K562 (cell line): ENCODE results near the gene SRCAP. TPM values are rescaled to one million over a fixed set of nuclear protein-coding genes. Genes with fewer than 3 reads are reported as not detected.
A peak's percentile ranks its signal among the peaks of the same experiment; 100 is the strongest.

Experiments used
- BRD9 ChIP-seq: fragments of 450-650 bp; IDR thresholded peaks from 2 replicates; pipeline ENCODE4 v1.6.1; 2018; ENCODE audit warnings: low read depth; ENCODE audit not compliant: partially characterized antibody
- CCNT2 ChIP-seq: IDR thresholded peaks from 2 replicates; pipeline ENCODE4 v1.6.1; 2011; ENCODE audit warnings: borderline replicate concordance, low read depth, mild to moderate bottlenecking, moderate library complexity, mixed read lengths, low read length; ENCODE audit not compliant: insufficient read length; ENCODE audit errors: extremely low read depth
- FUS ChIP-seq: fragments of 200-400 bp; formaldehyde crosslinking; optimal IDR thresholded peaks from 2 replicates; pipeline ENCODE3; 2017; ENCODE audit warnings: low read depth, low read length
- GABPA ChIP-seq: fragments of 200-800 bp; sonication (Bioruptor generic); conservative IDR thresholded peaks from 2 replicates; pipeline ENCODE4 v1.6.1; 2016; ENCODE audit warnings: low read depth, missing genetic modification characterization, missing compliant biosample characterization
- HNRNPLL ChIP-seq: fragments of 200-400 bp; formaldehyde crosslinking; IDR thresholded peaks from 2 replicates; pipeline ENCODE4 v1.6.1; 2017; ENCODE audit warnings: low read length, low read depth, mild to moderate bottlenecking; ENCODE audit not compliant: poor library complexity, severe bottlenecking
- IRF2 ChIP-seq: sonication (generic); formaldehyde crosslinking; IDR thresholded peaks from 2 replicates; pipeline ENCODE4 v1.8.1; 2022; ENCODE audit warnings: mild to moderate bottlenecking, missing genetic modification reagents
- JUND ChIP-seq, 2 experiments: IDR thresholded peaks; 2 replicates in 1 of 2; 3 replicates in 1 of 2; pipeline ENCODE4 v1.6.1; 2011; ENCODE audit warnings: borderline replicate concordance in 2 of 2, low read depth in 2 of 2, low read length in 2 of 2, improper control_type of control experiment in 1 of 2, missing biosample characterization in 1 of 2, missing genetic modification characterization in 1 of 2, missing genetic modification reagents in 1 of 2
- KLF10 ChIP-seq: fragments of 250-450 bp; sonication (Bioruptor Pico); IDR thresholded peaks from 2 replicates; pipeline ENCODE4 v1.6.1; 2021; ENCODE audit warnings: matching md5 sums
- MXI1 ChIP-seq: IDR thresholded peaks from 2 replicates; pipeline ENCODE4 v1.6.1; 2011; ENCODE audit warnings: low read depth, mild to moderate bottlenecking, improper control_type of control experiment, low read length
- PHF20 ChIP-seq: fragments of 450-650 bp; IDR thresholded peaks from 2 replicates; pipeline ENCODE4 v1.6.1; 2018; ENCODE audit not compliant: partially characterized antibody
- POLR2AphosphoS2 ChIP-seq: IDR thresholded peaks from 2 replicates; pipeline ENCODE4 v1.6.1; 2012; ENCODE audit warnings: low read length, improper control_type of control experiment
- RFX5 ChIP-seq: IDR thresholded peaks from 2 replicates; pipeline ENCODE4 v1.6.1; 2011; ENCODE audit warnings: low read depth, mild to moderate bottlenecking, improper control_type of control experiment, low read length
- SIN3A ChIP-seq, 2 experiments: fragments of 150-350 bp in 1 of 2; IDR thresholded peaks; 2 replicates each; pipeline ENCODE4 v1.6.1; 2011 to 2016; ENCODE audit warnings: borderline replicate concordance in 2 of 2, low read depth in 2 of 2, low read length in 2 of 2, mild to moderate bottlenecking in 2 of 2, moderate library complexity in 2 of 2; ENCODE audit not compliant: control insufficient read depth in 1 of 2
- TEAD1 ChIP-seq, 2 experiments: fragments of 450-650 bp in 1 of 2; sonication (generic) in 1 of 2; formaldehyde crosslinking; IDR thresholded peaks; 2 replicates each; pipeline versions ENCODE4 v1.4.0 to v1.8.0; 2020 to 2022; ENCODE audit warnings: mild to moderate bottlenecking in 2 of 2, missing genetic modification reagents in 1 of 2
- U2AF1 ChIP-seq: fragments of 200-400 bp; formaldehyde crosslinking; optimal IDR thresholded peaks from 2 replicates; pipeline ENCODE3; 2017; ENCODE audit warnings: mild to moderate bottlenecking, low read depth, low read length, moderate library complexity
- ZNF316 ChIP-seq: fragments of 450-650 bp; IDR thresholded peaks from 2 replicates; pipeline ENCODE4 v1.6.1; 2016
- ZNF41 ChIP-seq: fragments of 250-450 bp; sonication (Bioruptor Pico); conservative IDR thresholded peaks from 2 replicates; pipeline ENCODE4 v1.4.0; 2020; ENCODE audit warnings: mild to moderate bottlenecking
- ZNF584 ChIP-seq: fragments of 200-800 bp; sonication (Bioruptor generic); IDR thresholded peaks from 2 replicates; pipeline ENCODE4 v1.6.1; 2016; ENCODE audit warnings: low read depth, mild to moderate bottlenecking, missing genetic modification characterization, missing compliant biosample characterization
- ZNF668 ChIP-seq: fragments of 250-450 bp; sonication (Bioruptor Pico); IDR thresholded peaks from 2 replicates; pipeline ENCODE4 v1.8.0; 2022; ENCODE audit warnings: mild to moderate bottlenecking, inconsistent platforms
- polyA plus RNA-seq, 8 experiments: library from polyadenylated mRNA; depleted of rRNA in 4 of 8; stranded (reverse) in 5 of 8; unstranded in 3 of 8; fragments of >200 nt; fragmentation: Nextera tagmentation in 2 of 8; fragmentation: Illumina TruSeq in 1 of 8; extraction: Ambion mirVana in 2 of 8; extraction: Trizol in 1 of 8; gene quantifications; 2 replicates each; pipeline versions ENCODE4 v1.2.1 to v1.2.3, GENCODE V29; 2011 to 2014; ENCODE audit warnings: inconsistent platforms in 1 of 8, missing spikeins in 1 of 8
- total RNA-seq, 7 experiments: library from RNA; depleted of rRNA in 6 of 7; stranded (reverse); fragments of >200 nt in 6 of 7; fragmentation: Illumina TruSeq in 2 of 7; extraction: Trizol in 2 of 7; gene quantifications; 2 replicates each; pipeline versions ENCODE4 v1.2.1 to v1.2.3, GENCODE V29; 2011 to 2021; ENCODE audit warnings: low replicate concordance in 1 of 7
- TF ChIP-seq, protein P1 (sequence below): fragments of 250-450 bp; sonication (Bioruptor Pico); IDR thresholded peaks from 2 replicates; pipeline ENCODE4 v1.4.0; 2020; ENCODE audit warnings: borderline replicate concordance
- TF ChIP-seq, protein P2 (sequence below): fragments of 450-650 bp; IDR thresholded peaks from 2 replicates; pipeline ENCODE4 v1.6.1; 2016; ENCODE audit warnings: low read depth, mild to moderate bottlenecking, moderate library complexity

Gene SRCAP
- total and polyA plus RNA-seq, 9 of the 15 experiments (the other 6 are each of a cell fraction or from before 2014, with no cell fraction given) = 0.21 to 62.6 (median 5.8) TPM

DNA sequence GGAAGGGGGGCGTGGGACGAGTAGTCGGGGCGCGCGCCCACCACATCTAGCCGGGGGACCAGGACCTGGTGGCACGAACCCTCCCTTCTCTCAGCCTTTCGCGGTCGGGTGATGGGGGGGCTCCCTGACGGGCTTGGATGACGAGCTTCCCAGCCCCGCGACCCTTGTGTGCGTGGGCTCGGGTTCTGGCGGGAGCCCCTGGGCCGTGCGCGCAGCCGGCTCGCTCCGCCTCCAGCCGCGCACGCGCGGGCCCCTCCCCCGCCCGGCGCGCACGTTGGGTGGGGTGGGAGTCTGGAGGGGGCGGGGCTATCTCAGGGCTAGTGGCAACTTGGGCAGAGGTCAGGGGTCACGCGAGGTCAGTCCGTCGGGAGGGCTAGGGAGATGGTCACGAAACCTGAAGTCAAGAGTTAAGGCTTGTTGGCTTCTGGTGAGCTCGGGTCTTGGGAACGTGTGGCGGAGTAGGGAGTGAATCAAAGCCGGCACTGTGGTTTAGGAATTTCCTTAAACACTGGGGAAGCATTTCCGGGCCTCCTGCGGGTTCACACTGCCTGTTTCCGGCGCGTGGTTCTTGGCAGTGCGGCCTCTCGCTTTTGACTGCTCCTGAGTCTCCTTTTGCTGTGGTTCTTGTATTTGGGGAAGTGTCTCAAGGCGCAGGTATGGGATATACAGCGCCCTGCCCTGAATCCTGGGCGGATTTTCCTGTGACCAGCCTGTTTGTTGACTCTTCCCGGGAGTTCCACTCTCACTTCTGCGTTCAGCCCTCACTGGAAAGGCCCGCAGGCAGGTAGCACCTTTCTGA is at the start of gene SRCAP (continued):
- TF ChIP-seq TEAD1 (CRISPR knock-in tag; IDR thresholded peaks at IDR 0.05) (peak; percentile 4 to 18; a peak in 2 of 4 replicates), HNRNPLL (peak; percentile 21), ZNF668 (CRISPR knock-in tag) (no peak), RFX5 (0 out of 2 replicates have a peak, but pooled peaks have one; percentile 40), IRF2 (CRISPR knock-in tag) (no peak), SIN3A (IDR thresholded peaks at IDR 0.05; ENCODE audit: borderline replicate concordance in 2 of 2, control insufficient read depth in 1 of 2, low read depth in 2 of 2, low read length in 2 of 2) (peak; percentile 63 to 81; a peak in 2 of 4 replicates), U2AF1 (peak; percentile 70), FUS (no peak), JUND (IDR thresholded peaks at IDR 0.05; ENCODE audit: borderline replicate concordance, low read depth, low read length) (0 out of 2 replicates have a peak, but pooled peaks have one; percentile 3), JUND (tag; IDR thresholded peaks at IDR 0.05; ENCODE audit: borderline replicate concordance, low read depth, low read length) (peak; percentile 64; the same call in 1 of the 3 replicates), KLF10 (CRISPR knock-in tag) (no peak), GABPA (tag) (peak; percentile 95), POLR2AphosphoS2 (peak; percentile 63; the same call in 1 of the 2 replicates), ZNF41 (CRISPR knock-in tag) (no peak), PHF20 (peak; percentile 36), ZNF584 (CRISPR knock-in tag) (peak; percentile 59; the same call in 1 of the 2 replicates), CCNT2 (peak; percentile 81), BRD9 (no peak), ZNF316 (0 out of 2 replicates have a peak, but pooled peaks have one; percentile 28), MXI1 (peak; percentile 4; the same call in 1 of the 2 replicates)
- TF ChIP-seq, protein P1, sequence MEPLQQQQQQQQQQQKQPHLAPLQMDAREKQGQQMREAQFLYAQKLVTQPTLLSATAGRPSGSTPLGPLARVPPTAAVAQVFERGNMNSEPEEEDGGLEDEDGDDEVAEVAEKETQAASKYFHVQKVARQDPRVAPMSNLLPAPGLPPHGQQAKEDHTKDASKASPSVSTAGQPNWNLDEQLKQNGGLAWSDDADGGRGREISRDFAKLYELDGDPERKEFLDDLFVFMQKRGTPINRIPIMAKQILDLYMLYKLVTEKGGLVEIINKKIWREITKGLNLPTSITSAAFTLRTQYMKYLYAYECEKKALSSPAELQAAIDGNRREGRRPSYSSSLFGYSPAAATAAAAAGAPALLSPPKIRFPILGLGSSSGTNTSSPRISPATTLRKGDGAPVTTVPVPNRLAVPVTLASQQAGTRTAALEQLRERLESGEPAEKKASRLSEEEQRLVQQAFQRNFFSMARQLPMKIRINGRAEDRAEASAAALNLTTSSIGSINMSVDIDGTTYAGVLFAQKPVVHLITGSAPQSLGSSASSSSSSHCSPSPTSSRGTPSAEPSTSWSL = no peak
- TF ChIP-seq, protein P2, sequence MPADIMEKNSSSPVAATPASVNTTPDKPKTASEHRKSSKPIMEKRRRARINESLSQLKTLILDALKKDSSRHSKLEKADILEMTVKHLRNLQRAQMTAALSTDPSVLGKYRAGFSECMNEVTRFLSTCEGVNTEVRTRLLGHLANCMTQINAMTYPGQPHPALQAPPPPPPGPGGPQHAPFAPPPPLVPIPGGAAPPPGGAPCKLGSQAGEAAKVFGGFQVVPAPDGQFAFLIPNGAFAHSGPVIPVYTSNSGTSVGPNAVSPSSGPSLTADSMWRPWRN = peak; percentile 44; the same call in 1 of the 2 replicates
